ENCODE results near the gene PEX11A. TPM values are rescaled to one million over a fixed set of nuclear protein-coding genes. Genes with fewer than 3 reads are reported as not detected.
A peak's percentile ranks its signal among the peaks of the same experiment; 100 is the strongest.
"Not testable (repeated sequence)": the region's sequence is repeated elsewhere in the genome, so short reads cannot be mapped to it uniquely, and the experiment has no call there.

The PEX11A gene, protein sequence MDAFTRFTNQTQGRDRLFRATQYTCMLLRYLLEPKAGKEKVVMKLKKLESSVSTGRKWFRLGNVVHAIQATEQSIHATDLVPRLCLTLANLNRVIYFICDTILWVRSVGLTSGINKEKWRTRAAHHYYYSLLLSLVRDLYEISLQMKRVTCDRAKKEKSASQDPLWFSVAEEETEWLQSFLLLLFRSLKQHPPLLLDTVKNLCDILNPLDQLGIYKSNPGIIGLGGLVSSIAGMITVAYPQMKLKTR
- 13.4 TPM for total RNA-seq
- long read RNA-seq, transcript PEX11A-201 (3 exons, 2,740 nt) = major isoform, 35 of 47 reads
- long read RNA-seq, transcript PEX11A-203 (2 exons, 905 nt) = minor isoform, 10 of 47 reads
- long read RNA-seq, partial matches to known transcripts = 0 of 47 reads
- long read RNA-seq, other reads (novel, unspliced or antisense) = 2 of 47 reads

DNA sequence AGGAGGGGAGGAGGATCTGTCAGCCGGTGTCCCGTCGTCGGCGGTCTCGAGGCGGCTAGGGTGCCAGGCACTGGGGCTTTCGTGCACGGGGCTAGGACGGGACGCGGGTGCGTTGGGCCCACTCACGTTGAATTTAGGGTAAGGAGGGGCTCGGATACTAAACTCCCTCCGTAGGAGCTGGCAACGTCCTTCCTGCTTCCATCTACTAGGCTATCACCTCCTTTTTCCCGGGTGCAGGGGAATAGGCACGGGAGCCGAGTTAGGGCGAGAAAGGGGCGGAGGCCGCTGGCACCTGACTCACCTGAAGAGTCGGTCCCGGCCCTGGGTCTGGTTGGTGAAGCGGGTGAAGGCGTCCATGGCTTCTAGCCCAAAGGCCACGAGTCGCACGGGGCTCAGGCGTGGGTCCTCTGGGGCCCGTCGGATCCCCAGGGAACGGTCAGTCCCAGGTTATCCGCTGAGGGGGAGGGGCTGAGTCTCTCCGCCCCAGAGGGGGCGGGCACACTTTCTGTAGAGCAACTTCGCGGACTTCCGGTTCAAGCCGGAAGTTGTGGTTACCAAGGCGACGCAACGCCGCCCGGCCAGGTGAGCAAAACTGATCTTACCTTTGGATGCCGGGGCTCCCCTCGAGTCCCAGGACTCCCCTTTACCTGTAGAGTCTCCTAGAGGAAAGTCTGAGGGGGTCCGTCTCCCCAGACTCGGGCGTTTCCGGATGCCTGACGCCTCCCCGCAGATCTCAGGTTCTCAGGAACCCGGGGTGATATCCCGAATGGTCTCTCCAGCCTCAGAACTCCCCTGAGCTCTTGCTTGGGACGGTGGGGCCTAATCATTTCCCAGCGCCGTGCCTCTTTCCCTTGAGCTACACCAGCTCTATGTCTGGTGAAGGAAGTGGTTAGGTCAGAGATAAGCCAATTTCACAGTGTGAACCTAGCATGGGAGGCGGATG lies at the start of gene PEX11A, which contains the start of gene WDR93:
TSS of gene PEX11A (minus strand) at position 479 of the 943 bp plus-strand sequence. CDS start at position 357, 122 bp downstream.
TSS of gene WDR93 (plus strand) at position 536 of the 943 bp plus-strand sequence. CDS start 10,936 bp downstream, outside the sequence.
- intact Hi-C loops (cut with DNase I) = no loop called here
- peak; percentile 89 for DNase-seq
- peak; percentile 97 for ATAC-seq (ENCODE audit: poor library complexity)

DNA sequence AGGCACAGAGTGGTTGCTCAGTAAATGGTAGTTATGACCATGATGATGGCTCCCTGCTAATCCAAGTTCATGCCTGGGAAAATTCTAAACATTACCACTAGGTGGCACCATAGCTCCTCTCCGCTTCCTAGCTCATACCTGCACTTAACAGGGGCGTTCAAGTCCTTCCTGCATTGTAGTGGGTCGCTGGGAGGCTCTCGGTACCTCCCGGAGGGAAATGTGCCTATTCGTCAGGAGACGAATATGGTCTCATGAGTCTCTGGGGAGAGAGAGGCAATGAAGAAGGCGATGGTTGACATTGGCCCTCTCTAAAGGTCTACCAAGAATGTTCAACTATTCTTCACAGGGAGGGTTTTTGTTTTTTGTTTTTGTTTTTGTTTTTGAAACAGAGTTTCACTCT lies 49.6 kb upstream of the PEX11A start:
- DNase-seq (no peak), ATAC-seq (ENCODE audit: poor library complexity) (peak; percentile 92)
- intact Hi-C loops (cut with DNase I) = loop anchor here (5.0 to 10.0 kb wide), 2 partner anchors 95 to 347 kb away; no protein-coding TSS in a partner anchor

DNA sequence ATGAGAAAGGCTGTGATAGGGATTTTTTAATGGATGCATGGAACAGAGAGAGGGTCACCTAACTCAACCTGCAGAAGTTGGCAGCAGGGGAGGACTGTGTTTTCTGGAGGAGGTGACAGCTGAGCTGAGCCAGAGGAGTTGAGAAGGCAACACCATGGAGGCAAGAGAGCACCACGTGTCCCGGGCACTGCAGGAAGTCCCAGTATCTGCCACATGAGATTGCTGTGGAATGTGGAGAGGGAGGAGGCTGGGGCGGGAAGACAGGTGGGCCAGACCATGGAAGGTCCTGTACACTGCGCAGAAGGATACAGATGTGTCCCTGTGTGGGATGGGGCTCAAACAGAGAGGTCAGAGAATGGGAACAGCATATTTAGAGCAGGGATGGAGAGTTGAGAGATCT lies 45.2 kb upstream of the PEX11A start:
- ATAC-seq (ENCODE audit: poor library complexity) = no peak
- no peak for DNase-seq
- intact Hi-C loops (cut with DNase I) = no loop called here

DNA sequence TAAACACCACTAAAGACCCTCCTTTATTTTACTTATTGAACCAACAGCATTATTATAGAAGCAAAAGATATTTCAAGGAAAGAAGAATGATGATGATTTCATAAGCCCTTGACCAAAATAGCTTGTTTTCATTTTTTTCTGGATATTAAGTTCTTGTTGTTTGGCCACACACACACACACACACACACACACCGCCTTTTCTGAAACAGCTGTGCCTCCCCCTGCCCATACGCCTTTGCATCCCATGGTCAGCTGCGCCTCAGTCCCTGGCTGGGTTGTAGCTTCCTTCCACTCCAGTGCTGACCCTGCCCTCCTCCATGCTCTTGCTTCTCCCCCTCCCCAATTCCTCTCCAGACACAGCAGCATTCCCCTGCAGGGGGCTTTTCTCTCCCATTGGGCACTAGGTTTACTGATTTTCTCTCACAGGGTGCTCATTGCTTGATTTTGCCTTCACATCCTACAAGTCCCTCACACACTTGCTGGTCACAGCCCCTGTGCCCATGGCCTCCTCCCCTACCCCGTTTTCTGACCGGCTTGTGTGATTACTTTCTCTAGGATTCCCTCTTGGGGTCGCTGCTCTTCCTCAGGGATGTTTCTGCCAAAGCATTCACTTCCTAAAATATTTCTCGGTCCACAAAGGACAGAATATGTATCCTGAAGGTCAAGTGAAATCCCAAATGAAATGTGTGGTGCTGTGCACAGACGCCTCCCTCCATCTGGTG lies 42.1 kb upstream of the PEX11A start:
- DNase-seq = no peak
- ATAC-seq (ENCODE audit: poor library complexity) = no peak
- intact Hi-C loops (cut with DNase I) = no loop called here

DNA sequence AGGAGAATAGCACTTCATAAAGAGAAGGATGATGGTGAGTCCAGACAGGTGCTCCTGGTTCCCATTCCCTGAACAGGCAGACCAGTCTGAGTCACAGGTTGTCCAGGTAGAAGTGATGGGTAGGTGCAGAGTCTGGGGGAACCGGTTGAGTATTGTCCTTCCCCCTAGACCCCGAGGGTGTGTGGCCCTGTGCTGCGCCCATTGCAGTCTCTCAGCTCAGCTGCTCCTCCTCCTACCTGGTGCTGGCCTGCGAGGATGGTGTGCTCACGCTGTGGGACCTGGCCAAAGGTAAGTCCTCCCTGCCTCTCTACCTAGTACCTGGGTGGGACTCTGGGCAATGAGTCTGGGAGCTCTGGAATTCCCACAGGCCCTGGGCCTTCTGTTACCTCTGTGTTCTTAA lies 40.7 kb upstream of the PEX11A start:
- ATAC-seq (ENCODE audit: poor library complexity) (no peak), DNase-seq (no peak)
- intact Hi-C loops (cut with DNase I) = no loop called here

DNA sequence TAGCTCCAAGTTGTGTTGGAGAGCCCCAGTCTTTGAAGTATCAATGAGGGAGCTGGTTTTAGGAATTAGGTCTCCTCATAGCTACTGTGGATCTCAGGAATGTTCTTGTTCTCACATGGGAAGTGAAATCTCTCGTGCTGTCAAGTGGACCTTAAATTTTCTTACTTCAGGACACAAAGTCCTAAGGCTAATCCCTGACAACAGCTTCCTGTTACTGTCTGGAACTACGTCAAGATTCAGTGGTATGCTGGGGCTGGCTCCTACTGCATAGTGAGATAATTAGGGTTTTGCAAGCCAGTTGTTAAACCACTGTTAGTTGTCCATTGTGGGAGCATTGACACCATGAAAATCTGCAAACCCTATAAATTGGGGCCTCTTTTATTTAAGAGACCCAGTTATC lies 37.7 kb upstream of the PEX11A start:
- ATAC-seq (ENCODE audit: poor library complexity) (peak; percentile 71), DNase-seq (no peak)
- intact Hi-C loops (cut with DNase I) = no loop called here

DNA sequence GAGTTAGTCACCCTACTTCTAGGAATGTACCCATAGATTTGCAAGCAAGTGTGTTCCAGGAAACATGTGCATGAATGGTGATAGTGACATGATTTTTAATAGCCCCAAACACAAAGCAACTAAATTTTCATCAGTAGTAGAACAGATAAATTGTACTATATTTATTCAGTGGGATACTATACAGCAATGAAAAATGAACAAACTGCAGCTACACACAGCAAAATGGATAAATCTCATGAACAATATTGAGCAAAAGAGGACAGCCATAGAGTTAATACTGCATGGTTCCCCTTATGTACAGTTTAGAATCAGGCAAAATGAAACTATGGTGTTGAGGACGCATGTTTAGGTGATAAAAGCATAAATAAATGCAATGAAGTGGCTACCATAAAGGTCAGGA lies 34.5 kb upstream of the PEX11A start:
- intact Hi-C loops (cut with DNase I) = no loop called here
- DNase-seq = no peak
- ATAC-seq (ENCODE audit: poor library complexity) = no peak

DNA sequence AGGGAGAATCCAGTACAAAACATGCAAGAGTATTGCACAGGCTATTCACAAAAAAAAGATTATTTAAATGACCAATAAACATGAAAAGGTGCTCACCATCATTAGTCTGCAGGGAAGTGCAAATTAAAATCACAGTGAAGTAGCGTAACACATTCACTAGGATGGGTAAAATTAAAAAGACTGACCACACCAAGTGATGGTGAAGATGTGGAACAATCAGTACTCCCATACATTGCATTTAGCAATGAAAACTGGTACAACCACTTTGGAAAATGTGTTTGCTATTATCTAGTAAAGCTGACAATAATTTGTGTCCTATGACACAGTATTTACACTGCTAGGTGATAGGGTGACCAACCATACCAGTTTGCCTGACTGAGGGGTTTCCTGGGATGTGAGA lies 34.1 kb upstream of the PEX11A start:
- DNase-seq = no peak

DNA sequence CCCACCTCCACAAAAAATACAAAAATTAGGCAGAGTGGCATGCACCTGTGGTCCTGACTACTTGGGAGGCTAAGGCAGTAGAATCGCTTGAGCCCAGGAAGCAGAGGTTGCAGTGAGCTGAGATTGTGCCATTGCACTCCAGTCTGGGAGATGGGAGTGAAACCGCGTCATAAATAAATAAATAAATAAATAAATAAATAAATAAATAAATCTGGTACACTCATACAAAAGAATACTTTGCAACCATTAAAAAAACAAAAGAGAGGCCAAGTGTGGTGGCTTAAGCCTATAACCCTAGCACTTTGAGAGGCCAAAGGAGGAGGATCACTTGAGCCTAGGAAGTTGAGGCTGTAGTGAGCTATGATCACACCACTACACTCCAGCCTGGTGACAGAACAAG lies 32.5 kb upstream of the PEX11A start:
- intact Hi-C loops (cut with DNase I) = no loop called here
- no peak for ATAC-seq (ENCODE audit: poor library complexity)
- no peak for DNase-seq

More for the DNA sequence above, 34.1 kb upstream of the PEX11A start:
- intact Hi-C loops (cut with DNase I) = no loop called here
- ATAC-seq (ENCODE audit: poor library complexity) = no peak

DNA sequence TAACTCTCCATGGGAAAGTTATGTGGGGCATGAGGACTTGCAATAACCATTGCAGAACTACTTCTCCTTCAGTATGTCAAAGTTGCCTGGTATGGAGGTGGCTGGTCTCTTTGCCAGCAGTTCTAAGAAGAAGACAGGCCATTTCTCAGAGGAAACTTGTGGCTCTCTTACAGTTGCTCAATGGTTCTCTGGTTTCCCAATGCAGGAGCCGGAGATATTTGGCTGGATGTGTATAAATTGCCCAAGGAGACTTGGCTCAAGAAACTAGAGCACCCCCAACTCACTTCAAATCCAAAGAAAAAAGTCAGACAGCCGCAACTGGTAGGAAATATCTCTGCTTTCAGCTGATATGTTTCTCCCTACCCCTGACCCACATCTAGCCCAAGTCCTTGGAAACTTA lies 24.2 kb upstream of the PEX11A start:
- intact Hi-C loops (cut with DNase I) = no loop called here
- DNase-seq (no peak), ATAC-seq (ENCODE audit: poor library complexity) (no peak)

DNA sequence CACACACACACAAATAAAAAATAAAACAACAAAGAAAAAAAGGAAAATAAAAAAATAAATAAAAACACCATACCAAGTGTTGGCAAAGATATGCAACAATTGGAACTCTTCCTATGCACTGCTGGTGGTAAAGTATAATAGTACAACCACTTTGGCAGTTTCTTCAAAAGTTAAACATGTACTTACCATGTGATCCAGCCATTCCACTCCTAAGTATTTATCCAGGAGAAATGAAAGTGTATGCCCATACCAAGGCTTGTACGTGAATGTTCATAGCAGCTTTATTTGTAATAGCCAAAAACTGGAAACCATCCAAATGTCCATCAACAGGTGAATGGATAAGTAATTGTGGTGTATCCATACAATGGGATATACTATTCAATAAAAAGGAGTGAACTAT lies 17.0 kb upstream of the PEX11A start:
- DNase-seq (no peak), ATAC-seq (ENCODE audit: poor library complexity) (no peak)
- intact Hi-C loops (cut with DNase I) = no loop called here

DNA sequence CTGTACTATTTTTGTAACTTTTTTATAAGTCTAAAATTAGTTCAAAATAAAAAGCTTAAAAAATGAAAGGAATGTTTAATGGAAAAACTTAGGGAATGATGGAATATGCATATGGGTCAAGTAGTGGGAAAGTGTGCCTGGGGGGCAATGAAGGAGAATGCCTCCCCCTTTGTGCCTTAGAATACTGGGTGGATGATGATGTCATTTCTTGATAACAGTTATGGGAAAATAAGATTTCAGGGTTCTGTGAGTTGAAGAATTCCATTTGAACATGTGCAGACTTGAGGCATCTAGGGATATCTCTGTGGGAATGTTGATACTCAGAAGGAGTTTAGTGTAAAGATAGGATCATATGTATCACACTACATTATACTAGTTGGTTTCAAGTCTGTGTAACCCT lies 13.9 kb upstream of the PEX11A start:
- ATAC-seq (ENCODE audit: poor library complexity) (no peak), DNase-seq (no peak)
- intact Hi-C loops (cut with DNase I) = no loop called here

DNA sequence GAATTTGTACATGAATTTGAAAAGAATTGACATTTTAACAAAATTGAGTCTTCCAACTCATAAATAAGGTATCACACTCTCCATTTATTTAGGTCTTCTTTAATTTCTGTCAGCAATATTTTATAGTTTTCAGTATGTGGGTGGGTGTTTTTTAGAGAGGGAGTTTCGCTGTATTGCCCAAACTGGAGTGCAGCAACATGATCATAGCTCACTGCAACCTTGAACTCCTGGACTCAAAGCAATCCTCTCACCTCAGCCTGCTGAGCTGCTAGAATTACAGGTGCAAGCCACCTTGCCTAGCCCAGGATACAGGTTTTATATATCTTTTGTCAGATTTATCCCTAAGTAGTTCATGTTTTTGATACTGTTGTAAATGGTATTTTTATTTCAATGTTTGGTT lies 4.6 kb upstream of the PEX11A start:
- intact Hi-C loops (cut with DNase I) = no loop called here
- DNase-seq (no peak), ATAC-seq (ENCODE audit: poor library complexity) (no peak)

DNA sequence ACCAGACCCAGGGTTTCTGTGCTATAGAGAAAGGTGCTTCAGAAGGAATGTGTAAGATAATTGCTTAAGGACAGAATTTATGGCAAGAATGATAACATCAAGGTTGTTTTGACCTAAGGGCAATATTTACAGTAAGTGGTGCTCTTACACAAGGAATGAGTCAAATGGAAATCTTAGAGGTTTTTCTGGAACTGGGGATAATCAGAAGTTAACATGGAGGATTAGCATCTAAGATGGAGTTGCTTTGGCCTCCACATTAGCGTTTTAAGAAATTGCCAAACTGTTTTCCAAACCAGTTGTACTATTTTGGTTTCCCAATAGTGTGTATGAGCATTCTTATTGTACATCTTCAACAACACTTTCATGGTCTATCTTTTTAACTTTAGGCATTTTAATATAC lies 3.1 kb upstream of the PEX11A start:
- DNase-seq (no peak), ATAC-seq (ENCODE audit: poor library complexity) (no peak)
- intact Hi-C loops (cut with DNase I) = no loop called here

DNA sequence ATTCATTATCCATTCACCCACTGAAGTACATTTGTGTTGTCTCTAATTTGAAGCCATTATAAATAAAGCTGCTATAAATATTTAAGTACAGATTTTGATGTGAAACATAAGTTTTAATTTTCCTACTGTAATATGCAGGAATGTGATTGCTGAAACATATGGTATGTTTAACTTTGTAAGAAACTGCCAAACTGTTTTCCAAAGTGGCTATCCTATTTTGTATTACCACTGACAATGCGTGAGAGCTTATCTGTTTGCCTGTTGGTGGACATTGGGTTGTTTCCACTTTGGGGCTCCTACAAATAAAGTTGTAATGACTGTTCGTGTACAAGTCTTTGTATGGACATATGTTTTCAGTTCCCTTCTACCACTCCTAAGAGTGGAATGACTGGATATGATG lies 2.5 kb upstream of the PEX11A start:
- intact Hi-C loops (cut with DNase I) = no loop called here
- no peak for DNase-seq

DNA sequence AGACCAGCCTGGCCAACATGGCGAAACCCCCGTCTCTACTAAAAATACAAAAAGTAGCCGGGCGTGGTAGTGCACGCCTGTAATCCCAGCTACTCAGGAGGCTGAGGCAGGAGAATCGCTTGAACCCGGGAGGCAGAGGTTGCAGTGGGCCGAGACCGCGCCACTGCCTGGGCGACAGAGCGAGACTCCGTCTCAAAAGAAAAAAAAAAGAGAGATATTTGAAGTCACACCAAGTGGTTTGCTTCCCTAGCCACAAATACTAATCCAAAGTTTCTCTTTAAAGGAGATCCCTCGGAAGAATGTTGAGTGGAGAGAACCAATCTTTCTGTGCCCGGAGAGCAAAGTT lies 651 bp downstream of the PEX11A start:
- ATAC-seq (ENCODE audit: poor library complexity); DNase-seq; intact Hi-C loops (cut with DNase I): not testable (repeated sequence)

More for the DNA sequence above, 2.5 kb upstream of the PEX11A start:
- ATAC-seq (ENCODE audit: poor library complexity) = no peak

DNA sequence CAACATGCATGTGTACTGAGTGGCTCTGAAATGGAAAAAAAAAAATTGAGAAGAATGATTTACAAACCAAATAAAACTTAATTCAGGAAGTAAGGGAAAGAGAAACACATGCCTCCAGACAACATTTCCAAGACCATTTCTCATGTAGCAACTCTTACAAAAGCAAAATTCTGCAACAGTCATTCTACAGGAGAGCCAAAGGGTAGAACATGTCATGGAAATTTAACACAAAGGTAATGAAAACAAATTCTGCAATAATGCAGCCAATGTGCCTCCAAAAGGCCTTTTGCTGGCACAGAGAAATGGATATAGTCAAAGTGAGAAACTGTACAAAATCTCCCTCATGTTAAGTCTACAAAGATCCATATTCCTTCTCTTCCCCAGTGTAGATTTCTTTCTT lies 4.0 kb downstream of the PEX11A start:
- DNase-seq (no peak), ATAC-seq (ENCODE audit: poor library complexity) (no peak)
- intact Hi-C loops (cut with DNase I) = no loop called here

DNA sequence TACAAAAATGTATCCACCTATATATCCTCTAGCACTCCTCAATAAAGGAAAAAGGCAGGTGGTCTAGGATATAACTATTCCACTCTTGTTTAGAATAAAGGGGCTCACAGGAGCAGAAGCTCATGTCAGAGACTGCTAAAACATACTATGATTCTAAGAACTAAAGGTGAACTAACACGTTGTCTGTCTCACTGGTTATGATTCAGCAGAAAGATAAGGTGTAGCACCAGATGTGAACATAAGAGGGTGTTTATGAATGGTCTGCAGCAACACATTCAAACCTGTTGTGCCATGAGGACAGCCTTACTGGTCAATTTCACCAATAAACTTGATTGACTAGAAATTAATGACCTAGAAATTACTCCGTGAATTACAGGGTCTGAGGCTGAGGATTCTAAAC lies 4.6 kb downstream of the PEX11A start:
- no peak for ATAC-seq (ENCODE audit: poor library complexity)
- intact Hi-C loops (cut with DNase I) = no loop called here
- DNase-seq = no peak

DNA sequence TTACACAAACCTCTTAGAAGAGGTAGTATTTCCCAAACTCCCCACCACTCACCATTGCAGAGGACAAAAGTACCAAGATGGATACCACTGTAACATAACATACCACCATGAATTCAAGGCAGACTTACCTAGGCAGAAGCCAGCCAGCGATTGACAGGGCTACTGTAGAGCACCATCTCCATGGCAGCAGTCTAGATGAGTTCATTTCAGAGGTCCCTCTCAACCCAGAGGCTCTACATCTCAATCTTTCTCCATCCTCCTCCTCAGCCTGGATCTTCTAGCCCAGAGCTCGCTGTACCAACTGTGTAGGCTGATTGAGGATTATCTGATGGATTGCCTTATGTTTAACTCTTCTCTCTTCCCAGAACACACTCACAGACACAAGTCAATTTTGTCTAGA lies 9.4 kb downstream of the PEX11A start:
- no peak for DNase-seq
- intact Hi-C loops (cut with DNase I) = no loop called here
- peak; percentile 13 for ATAC-seq (ENCODE audit: poor library complexity)

All from Right ventricle myocardium superior (tissue), 1 donor.